CD4-positive, alpha-beta T cell (primary cell): ENCODE measurements around the gene SLC38A10. TPM values are rescaled to one million over a fixed set of nuclear protein-coding genes. Genes with fewer than 3 reads are reported as not detected.

Experiments used
- ATAC-seq: fragments of 200-7000 bp; cut with Tn5 transposase; one replicate; pipeline ENCODE4 v1.10.0; 2022; ENCODE audit warnings: mild to moderate bottlenecking; ENCODE audit not compliant: poor library complexity
- CTCF ChIA-PET: fragments of 350-600 bp; sonication (Branson Sonifier 250); formaldehyde crosslinking; loops from one replicate; lab custom pipeline; 2021; ENCODE audit warnings: antibody characterized with exemption, inconsistent platforms; lab: Charles Lee
- POLR2A ChIA-PET: fragments of 350-600 bp; sonication (Branson Sonifier 250); formaldehyde crosslinking; loops from one replicate; lab custom pipeline; 2021; ENCODE audit warnings: antibody characterized with exemption, inconsistent platforms; lab: Charles Lee
- DNase-seq, 14 experiments: peaks; one replicate each; pipeline ENCODE4 v3.0.0-alpha.2; 2013 to 2020; ENCODE audit warnings: mixed read lengths in 2 of 14
- H3K27ac ChIP-seq, 2 donors: one replicate each; pipeline versions ENCODE4 v1.5.1 to v1.7.0; 2013; ENCODE audit warnings: low read length in 2 of 2, low read depth in 1 of 2, mild to moderate bottlenecking in 1 of 2
- H3K27me3 ChIP-seq, 2 experiments: 1 replicate in 1 of 2; 2 replicates in 1 of 2; pipeline versions ENCODE4 v1.6.1 to v1.7.0; 2013; ENCODE audit warnings: low read length in 2 of 2, control low read depth in 1 of 2, mild to moderate bottlenecking in 1 of 2, moderate library complexity in 1 of 2; ENCODE audit not compliant: insufficient read depth in 2 of 2, control insufficient read depth in 1 of 2
- H3K36me3 ChIP-seq: one replicate; pipeline ENCODE4 v1.6.1; 2013; ENCODE audit warnings: low read length, control low read depth; ENCODE audit not compliant: insufficient read depth
- H3K4me1 ChIP-seq: one replicate; pipeline ENCODE4 v1.6.1; 2013; ENCODE audit warnings: low read length, control low read depth; ENCODE audit not compliant: insufficient read depth
- H3K4me3 ChIP-seq: one replicate; pipeline ENCODE4 v1.5.1; 2013; ENCODE audit warnings: mild to moderate bottlenecking, low read length, moderate library complexity
- H3K9me3 ChIP-seq, 2 experiments: 1 replicate in 1 of 2; 2 replicates in 1 of 2; pipeline versions ENCODE4 v1.6.1 to v1.7.0; 2013; ENCODE audit warnings: low read length in 2 of 2, mild to moderate bottlenecking in 2 of 2, control low read depth in 1 of 2, moderate library complexity in 1 of 2; ENCODE audit not compliant: control insufficient read depth in 1 of 2, insufficient read depth in 1 of 2
- H3K27ac Mint-ChIP-seq: one replicate; pipeline ENCODE4 v1.8.0; 2020; ENCODE audit warnings: mixed read lengths
- H3K27me3 Mint-ChIP-seq: one replicate; pipeline ENCODE4 v1.8.0; 2021; ENCODE audit warnings: mixed read lengths
- H3K36me3 Mint-ChIP-seq: one replicate; pipeline ENCODE4 v1.8.0; 2021; ENCODE audit warnings: low read depth, mixed read lengths
- H3K4me1 Mint-ChIP-seq: one replicate; pipeline ENCODE4 v1.8.0; 2021; ENCODE audit warnings: low read depth, mixed read lengths
- H3K4me3 Mint-ChIP-seq: one replicate; pipeline ENCODE4 v1.8.0; 2020; ENCODE audit warnings: mild to moderate bottlenecking, mixed read lengths
- H3K9me3 Mint-ChIP-seq: one replicate; pipeline ENCODE4 v1.8.0; 2020; ENCODE audit warnings: mixed read lengths
- intact Hi-C, 2 experiments: fragments of 100-400 bp; cut with DNase I in 1 of 2; cut with micrococcal nuclease in 1 of 2; formaldehyde crosslinking; loops; one replicate each; pipeline versions ENCODE4 v1.15.1 to v1.9.0; 2023 to 2025; cut with DNase I, micrococcal nuclease
- total RNA-seq, 174 experiments: library from RNA in 2 of 174; stranded (reverse) in 2 of 174; gene quantifications; one replicate each; pipeline ENCODE4 v1.2.3 and lab custom pipeline; 2021 to 2026
- TF ChIP-seq, protein P1 (sequence below): fragments of 200-600 bp; IDR thresholded peaks from one replicate; pipeline ENCODE4 v1.8.0; 2022; ENCODE audit warnings: antibody characterized with exemption, mild to moderate bottlenecking

The SLC38A10 gene
- total RNA-seq, 2 experiments from 2014 or later = 22.8 to 26.4 TPM

DNA sequence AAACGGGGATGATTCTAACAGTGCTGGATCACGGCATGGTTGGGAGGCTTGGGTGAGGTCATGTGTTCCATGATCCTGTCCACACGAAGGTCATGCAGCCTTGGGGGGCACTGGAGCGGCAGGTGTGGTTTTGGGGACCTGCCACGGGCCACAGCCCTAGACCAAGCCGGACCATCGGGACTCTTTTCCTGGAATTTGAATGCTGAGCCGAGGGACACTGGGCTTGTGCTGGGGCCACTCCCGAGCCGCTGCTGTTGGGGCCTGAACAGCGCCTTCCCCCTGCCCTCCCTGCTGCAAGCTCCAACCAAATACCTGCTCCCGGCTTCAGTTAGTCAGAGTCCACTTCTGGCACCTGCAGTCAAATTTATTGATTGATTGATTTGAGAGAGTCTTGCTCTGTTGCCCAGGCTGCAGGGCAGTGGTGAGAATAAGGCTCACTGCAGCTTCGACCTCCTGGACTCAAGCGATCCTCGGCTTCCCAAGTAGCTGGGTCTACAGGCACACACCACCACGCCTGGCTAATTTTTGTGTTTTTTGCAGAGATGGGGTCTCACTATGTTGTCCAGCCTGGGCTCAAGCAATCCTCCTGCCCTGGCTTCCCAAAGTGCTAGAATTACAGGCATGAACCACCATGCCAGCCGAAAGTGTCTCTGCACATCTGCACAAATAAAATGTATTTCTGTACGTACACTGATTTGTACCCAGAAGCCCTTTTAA, 37.2 kb upstream of the SLC38A10 start:
- Histone ChIP-seq H3K27ac (no peak overlapping the region), H3K9me3 (peaks cover 0 to 18% of the 10 kb centered on the region in 2 experiments), H3K4me1 (peaks cover 6% of the 10 kb centered on the region), H3K4me3 (no peak overlapping the region), H3K27me3 (peaks cover 15 to 18% of the 10 kb centered on the region in 2 experiments), H3K36me3 (no peaks in the 10 kb centered on the region)
- no peak overlapping the region for H3K27ac Mint-ChIP-seq
- CTCF ChIA-PET = no interaction called here
- TF ChIP-seq, protein P1, sequence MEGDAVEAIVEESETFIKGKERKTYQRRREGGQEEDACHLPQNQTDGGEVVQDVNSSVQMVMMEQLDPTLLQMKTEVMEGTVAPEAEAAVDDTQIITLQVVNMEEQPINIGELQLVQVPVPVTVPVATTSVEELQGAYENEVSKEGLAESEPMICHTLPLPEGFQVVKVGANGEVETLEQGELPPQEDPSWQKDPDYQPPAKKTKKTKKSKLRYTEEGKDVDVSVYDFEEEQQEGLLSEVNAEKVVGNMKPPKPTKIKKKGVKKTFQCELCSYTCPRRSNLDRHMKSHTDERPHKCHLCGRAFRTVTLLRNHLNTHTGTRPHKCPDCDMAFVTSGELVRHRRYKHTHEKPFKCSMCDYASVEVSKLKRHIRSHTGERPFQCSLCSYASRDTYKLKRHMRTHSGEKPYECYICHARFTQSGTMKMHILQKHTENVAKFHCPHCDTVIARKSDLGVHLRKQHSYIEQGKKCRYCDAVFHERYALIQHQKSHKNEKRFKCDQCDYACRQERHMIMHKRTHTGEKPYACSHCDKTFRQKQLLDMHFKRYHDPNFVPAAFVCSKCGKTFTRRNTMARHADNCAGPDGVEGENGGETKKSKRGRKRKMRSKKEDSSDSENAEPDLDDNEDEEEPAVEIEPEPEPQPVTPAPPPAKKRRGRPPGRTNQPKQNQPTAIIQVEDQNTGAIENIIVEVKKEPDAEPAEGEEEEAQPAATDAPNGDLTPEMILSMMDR = no peak
- intact Hi-C loops = no loop called here
- DNase-seq = no peak
- peaks cover 23% of the 10 kb centered on the region for H3K27me3 Mint-ChIP-seq
- H3K4me3 Mint-ChIP-seq = no peak overlapping the region
- H3K36me3 Mint-ChIP-seq = no peaks in the 10 kb centered on the region
- H3K9me3 Mint-ChIP-seq = no peaks in the 10 kb centered on the region
- POLR2A ChIA-PET = no interaction called here
- no peak for ATAC-seq
- H3K4me1 Mint-ChIP-seq = no peaks in the 10 kb centered on the region

DNA sequence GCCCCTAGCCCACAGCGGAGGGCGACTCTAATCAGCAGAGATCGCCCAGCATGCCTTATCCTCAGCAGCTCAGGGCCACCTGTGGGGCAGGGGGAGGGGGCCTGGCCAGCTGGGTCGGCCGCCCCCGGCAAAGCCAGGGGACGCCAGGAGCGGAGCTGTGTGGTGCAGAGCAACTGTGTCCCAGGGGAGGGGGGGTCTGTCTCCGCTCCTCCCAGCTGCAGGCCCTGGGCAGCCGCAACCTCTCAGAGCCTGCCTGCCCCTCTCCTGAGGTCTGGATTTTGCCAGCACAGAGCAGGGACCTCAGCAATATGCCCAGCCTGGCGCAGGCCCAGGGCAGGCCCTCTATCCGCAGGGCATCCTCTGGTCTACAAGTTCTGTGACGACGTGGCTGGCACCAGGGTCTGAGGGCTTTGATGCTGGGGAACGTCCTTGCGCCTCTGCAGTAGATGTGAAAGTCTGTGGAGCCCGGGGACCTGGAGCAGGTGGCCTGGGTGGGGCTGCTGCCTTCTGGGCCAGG, 36.5 kb upstream of the SLC38A10 start:
- H3K36me3 Mint-ChIP-seq = no peaks in the 10 kb centered on the region
- Histone ChIP-seq H3K27me3 (peaks cover 14% of the 10 kb centered on the region in 2 experiments), H3K9me3 (peaks cover 0 to 13% of the 10 kb centered on the region in 2 experiments), H3K36me3 (no peaks in the 10 kb centered on the region), H3K4me1 (peaks cover 6% of the 10 kb centered on the region), H3K4me3 (no peak overlapping the region), H3K27ac (no peak overlapping the region)
- ChIA-PET CTCF (no interaction called here), POLR2A (no interaction called here)
- TF ChIP-seq, protein P1 = no peak
- intact Hi-C loops = no loop called here
- H3K4me1 Mint-ChIP-seq = no peaks in the 10 kb centered on the region
- ATAC-seq (no peak), DNase-seq (no peak)
- H3K9me3 Mint-ChIP-seq = no peaks in the 10 kb centered on the region
- H3K27me3 Mint-ChIP-seq = peaks cover 22% of the 10 kb centered on the region
- no peak overlapping the region for H3K4me3 Mint-ChIP-seq
- H3K27ac Mint-ChIP-seq = no peak overlapping the region

DNA sequence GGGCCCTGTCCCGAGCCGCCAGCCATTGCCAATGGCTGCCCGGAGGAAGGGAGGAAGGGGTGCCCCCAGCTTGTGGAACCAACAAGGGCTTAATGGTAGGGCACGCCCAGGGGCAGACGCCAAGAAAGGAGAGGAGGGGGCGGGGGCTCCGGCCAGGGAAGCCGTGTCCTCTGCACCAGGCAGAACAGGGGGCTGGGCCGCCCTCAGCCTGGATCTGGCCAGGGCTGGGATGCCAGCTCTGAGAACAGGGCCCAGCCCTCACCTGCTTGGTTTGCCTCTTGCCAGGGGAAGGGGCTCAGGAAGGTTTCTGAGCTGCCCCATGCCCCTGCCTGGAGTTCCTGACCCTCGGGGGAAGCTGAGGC, 35.8 kb upstream of the SLC38A10 start:
- intact Hi-C loops = no loop called here
- TF ChIP-seq, protein P1 = no peak
- ChIA-PET CTCF (no interaction called here), POLR2A (no interaction called here)
- Histone ChIP-seq H3K4me1 (peaks cover 6% of the 10 kb centered on the region), H3K4me3 (no peak overlapping the region), H3K36me3 (no peaks in the 10 kb centered on the region), H3K27me3 (peaks cover 10 to 11% of the 10 kb centered on the region in 2 experiments), H3K9me3 (peaks cover 0 to 10% of the 10 kb centered on the region in 2 experiments), H3K27ac (no peak overlapping the region)
- H3K27ac Mint-ChIP-seq = no peak overlapping the region
- no peaks in the 10 kb centered on the region for H3K4me1 Mint-ChIP-seq
- DNase-seq = no peak
- peaks cover 15% of the 10 kb centered on the region for H3K27me3 Mint-ChIP-seq
- no peaks in the 10 kb centered on the region for H3K9me3 Mint-ChIP-seq
- ATAC-seq = no peak
- no peaks in the 10 kb centered on the region for H3K36me3 Mint-ChIP-seq
- H3K4me3 Mint-ChIP-seq = no peak overlapping the region
